Suprapubic skin (tissue), 4 donors: Measurements from ENCODE around the gene PDE7B. TPM values are rescaled to one million over a fixed set of nuclear protein-coding genes. Genes with fewer than 3 reads are reported as not detected.
"Not testable (repeated sequence)": the region's sequence is repeated elsewhere in the genome, so short reads cannot be mapped to it uniquely, and the experiment has no call there.

Experiments
- DNase-seq, 2 donors: peaks; one replicate each; pipeline ENCODE4 v3.0.0-alpha.2; 2019; ENCODE audit warnings: low spot score in 2 of 2
- H3K27ac ChIP-seq: fragments of 200-600 bp; sonication (generic); one replicate; pipeline ENCODE4 v1.5.1; 2019
- H3K27me3 ChIP-seq: fragments of 200-600 bp; sonication (generic); one replicate; pipeline ENCODE4 v1.5.1; 2019
- H3K36me3 ChIP-seq: fragments of 200-600 bp; sonication (generic); one replicate; pipeline ENCODE4 v1.5.1; 2019
- H3K4me1 ChIP-seq: fragments of 200-600 bp; sonication (generic); one replicate; pipeline ENCODE4 v1.5.1; 2019
- H3K4me3 ChIP-seq: fragments of 200-600 bp; sonication (generic); one replicate; pipeline ENCODE4 v1.5.1; 2019; ENCODE audit warnings: mild to moderate bottlenecking
- H3K9me3 ChIP-seq: fragments of 200-600 bp; sonication (generic); one replicate; pipeline ENCODE4 v1.5.1; 2019
- CTCF ChIP-seq, 2 donors: fragments of 200-600 bp in 1 of 2; fragments of 450-650 bp in 1 of 2; sonication (generic) in 1 of 2; IDR thresholded peaks; one replicate each; pipeline ENCODE4 v1.5.1; 2016 to 2019; ENCODE audit warnings: antibody characterized with exemption in 2 of 2, mild to moderate bottlenecking in 1 of 2, moderate library complexity in 1 of 2
- EP300 ChIP-seq: sonication (generic); formaldehyde crosslinking; IDR thresholded peaks from one replicate; pipeline ENCODE4 v1.6.1; 2017; ENCODE audit warnings: antibody characterized with exemption
- POLR2A ChIP-seq, 2 donors: fragments of 450-650 bp; IDR thresholded peaks; one replicate each; pipeline ENCODE4 v1.6.1; 2017; ENCODE audit warnings: antibody characterized with exemption in 2 of 2, mild to moderate bottlenecking in 2 of 2, moderate library complexity in 2 of 2
- POLR2AphosphoS5 ChIP-seq, 3 donors: sonication (generic); formaldehyde crosslinking; IDR thresholded peaks; one replicate each; pipeline ENCODE4 v1.6.1; 2017; ENCODE audit warnings: antibody characterized with exemption in 3 of 3
- WGBS: methylation state at CpG from one replicate; pipeline ENCODE4 v1.1.5; 2018; 5-methylcytosine and 5-hydroxymethylcytosine counted together
- total RNA-seq, 4 donors: library from RNA; depleted of rRNA; stranded (reverse); fragments of >200 nt; gene quantifications; one replicate each; pipeline ENCODE4 v1.1.0, GENCODE V29; 2016

PDE7B gene
- total RNA-seq, 4 donors from 2014 or later: 0.26 to 1.2 (median 0.62) TPM

GRCh38 chr6:135853986-135854385, 2.5 kb downstream of the PDE7B start:
- H3K27me3 ChIP-seq: no peaks in the 10 kb centered on the region
- 57% methylated on average over 1 of the region's 1 CpG for WGBS
- H3K27ac ChIP-seq: no peak overlapping the region
- TF ChIP-seq POLR2AphosphoS5 (IDR thresholded peaks at IDR 0.05): no peak
- no peaks in the 10 kb centered on the region for H3K36me3 ChIP-seq
- H3K4me1 ChIP-seq: peaks cover 17% of the 10 kb centered on the region
- peak overlapping the region; percentile 40 for H3K4me3 ChIP-seq
- DNase-seq: no peak
- no peaks in the 10 kb centered on the region for H3K9me3 ChIP-seq

GRCh38 chr6:135854799-135855198, 3.3 kb downstream of the PDE7B start:
- peaks cover 17% of the 10 kb centered on the region for H3K4me1 ChIP-seq
- H3K9me3 ChIP-seq: no peaks in the 10 kb centered on the region
- no peak for DNase-seq
- no peak overlapping the region for H3K27ac ChIP-seq
- WGBS: 97% methylated on average over 2 of the region's 2 CpGs
- H3K36me3 ChIP-seq: no peaks in the 10 kb centered on the region
- no peaks in the 10 kb centered on the region for H3K27me3 ChIP-seq
- no peak for TF ChIP-seq POLR2AphosphoS5 (IDR thresholded peaks at IDR 0.05)
- TF ChIP-seq POLR2A (IDR thresholded peaks at IDR 0.05): no peak
- TF ChIP-seq EP300: no peak
- TF ChIP-seq CTCF (IDR thresholded peaks at IDR 0.05): no peak
- no peak overlapping the region for H3K4me3 ChIP-seq

GRCh38 chr6:135858931-135859330, 7.4 kb downstream of the PDE7B start:
- Histone ChIP-seq H3K4me3 (no peak overlapping the region), H3K27me3 (no peaks in the 10 kb centered on the region), H3K4me1 (no peaks in the 10 kb centered on the region), H3K27ac (no peak overlapping the region), H3K36me3 (no peaks in the 10 kb centered on the region), H3K9me3 (no peaks in the 10 kb centered on the region)
- TF ChIP-seq EP300 (no peak), POLR2AphosphoS5 (IDR thresholded peaks at IDR 0.05) (no peak)
- no peak for DNase-seq

- H3K36me3 ChIP-seq: no peaks in the 10 kb centered on the region
- no peak overlapping the region for H3K27ac ChIP-seq
- DNase-seq: no peak
- H3K4me3 ChIP-seq: no peak overlapping the region
- TF ChIP-seq CTCF (IDR thresholded peaks at IDR 0.05) (no peak), POLR2AphosphoS5 (IDR thresholded peaks at IDR 0.05) (no peak), POLR2A (IDR thresholded peaks at IDR 0.05) (no peak)
- 95% methylated on average over 2 of the region's 2 CpGs for WGBS
- H3K4me1 ChIP-seq: no peaks in the 10 kb centered on the region
- no peaks in the 10 kb centered on the region for H3K9me3 ChIP-seq
- H3K27me3 ChIP-seq: no peaks in the 10 kb centered on the region
Measured at GRCh38 chr6:135860361-135860760, 8.9 kb downstream of the PDE7B start.

- Histone ChIP-seq H3K4me3 (no peak overlapping the region), H3K27me3 (no peaks in the 10 kb centered on the region), H3K36me3 (no peaks in the 10 kb centered on the region), H3K9me3 (no peaks in the 10 kb centered on the region), H3K27ac (no peak overlapping the region), H3K4me1 (no peaks in the 10 kb centered on the region)
- no peak for DNase-seq
- TF ChIP-seq EP300 (no peak), POLR2AphosphoS5 (IDR thresholded peaks at IDR 0.05) (no peak), POLR2A (IDR thresholded peaks at IDR 0.05) (no peak), CTCF (IDR thresholded peaks at IDR 0.05) (no peak)
- 90% methylated on average over 1 of the region's 1 CpG for WGBS
Measured at GRCh38 chr6:135861189-135861588, 9.7 kb downstream of the PDE7B start.

GRCh38 chr6:135864929-135865328, 13.4 kb downstream of the PDE7B start:
- H3K27me3 ChIP-seq, H3K9me3 ChIP-seq, H3K4me3 ChIP-seq, DNase-seq, H3K27ac ChIP-seq, H3K4me1 ChIP-seq, H3K36me3 ChIP-seq: not testable (repeated sequence)
- WGBS: 98% methylated on average over 2 of the region's 2 CpGs

GRCh38 chr6:135866445-135867123, 15.1 kb downstream of the PDE7B start:
- Histone ChIP-seq H3K9me3 (no peaks in the 10 kb centered on the region), H3K4me1 (no peaks in the 10 kb centered on the region), H3K27ac (no peak overlapping the region), H3K4me3 (no peak overlapping the region), H3K27me3 (no peaks in the 10 kb centered on the region), H3K36me3 (no peaks in the 10 kb centered on the region)
- DNase-seq: no peak
- TF ChIP-seq POLR2A (IDR thresholded peaks at IDR 0.05): no peak
- no peak for TF ChIP-seq POLR2AphosphoS5 (IDR thresholded peaks at IDR 0.05)
- TF ChIP-seq EP300: no peak
- TF ChIP-seq CTCF (IDR thresholded peaks at IDR 0.05): no peak
- 74% methylated on average over 7 of the region's 7 CpGs for WGBS
